Nephron (organoid): ENCODE results near the gene SMTNL1.

Source experiments
- H3K27ac Mint-ChIP-seq, 3 experiments: 2 replicates each; pipeline ENCODE4 v1.8.0; 2020; ENCODE audit warnings: mixed read lengths in 3 of 3, mild to moderate bottlenecking in 2 of 3, moderate library complexity in 1 of 3
- H3K27me3 Mint-ChIP-seq: 2 replicates; pipeline ENCODE4 v1.8.0; 2021; ENCODE audit warnings: low read depth, mild to moderate bottlenecking, moderate library complexity, mixed read lengths
- H3K36me3 Mint-ChIP-seq: 2 replicates; pipeline ENCODE4 v1.8.0; 2020; ENCODE audit warnings: low read depth, mixed read lengths
- H3K4me1 Mint-ChIP-seq: 2 replicates; pipeline ENCODE4 v1.8.0; 2020; ENCODE audit warnings: mixed read lengths
- H3K4me3 Mint-ChIP-seq, 3 experiments: 2 replicates each; pipeline ENCODE4 v1.8.0; 2020; ENCODE audit warnings: mild to moderate bottlenecking in 3 of 3, mixed read lengths in 3 of 3, moderate library complexity in 2 of 3
- H3K9me3 Mint-ChIP-seq: 2 replicates; pipeline ENCODE4 v1.8.0; 2020; ENCODE audit warnings: mixed read lengths
- TF ChIP-seq, protein P1 (sequence below), 3 experiments: fragments of 200-600 bp; sonication (generic); IDR thresholded peaks; one replicate each; pipeline ENCODE4 v1.5.0; 2021; ENCODE audit warnings: antibody characterized with exemption in 3 of 3; ENCODE audit not compliant: unreplicated experiment in 3 of 3

SMTNL1 gene

DNA sequence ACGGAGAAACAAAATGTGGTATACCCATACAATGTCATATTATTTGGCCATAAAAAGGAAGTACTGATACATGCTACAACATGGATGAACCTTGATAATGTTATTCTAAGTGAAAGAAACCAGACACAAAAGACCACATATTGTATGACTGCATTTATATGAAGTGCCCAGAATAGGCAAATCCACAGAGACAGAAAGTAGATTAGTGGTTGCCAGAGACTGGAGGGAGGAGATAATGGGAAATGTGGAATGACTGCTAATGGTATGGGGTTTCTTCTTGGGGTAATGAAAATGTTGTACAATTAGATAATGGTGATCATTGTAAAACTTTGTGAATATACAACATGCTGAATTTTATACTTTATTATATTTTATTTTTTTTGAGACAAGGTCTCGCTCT, 16.3 kb upstream of the SMTNL1 start:
- TF ChIP-seq, protein P1, sequence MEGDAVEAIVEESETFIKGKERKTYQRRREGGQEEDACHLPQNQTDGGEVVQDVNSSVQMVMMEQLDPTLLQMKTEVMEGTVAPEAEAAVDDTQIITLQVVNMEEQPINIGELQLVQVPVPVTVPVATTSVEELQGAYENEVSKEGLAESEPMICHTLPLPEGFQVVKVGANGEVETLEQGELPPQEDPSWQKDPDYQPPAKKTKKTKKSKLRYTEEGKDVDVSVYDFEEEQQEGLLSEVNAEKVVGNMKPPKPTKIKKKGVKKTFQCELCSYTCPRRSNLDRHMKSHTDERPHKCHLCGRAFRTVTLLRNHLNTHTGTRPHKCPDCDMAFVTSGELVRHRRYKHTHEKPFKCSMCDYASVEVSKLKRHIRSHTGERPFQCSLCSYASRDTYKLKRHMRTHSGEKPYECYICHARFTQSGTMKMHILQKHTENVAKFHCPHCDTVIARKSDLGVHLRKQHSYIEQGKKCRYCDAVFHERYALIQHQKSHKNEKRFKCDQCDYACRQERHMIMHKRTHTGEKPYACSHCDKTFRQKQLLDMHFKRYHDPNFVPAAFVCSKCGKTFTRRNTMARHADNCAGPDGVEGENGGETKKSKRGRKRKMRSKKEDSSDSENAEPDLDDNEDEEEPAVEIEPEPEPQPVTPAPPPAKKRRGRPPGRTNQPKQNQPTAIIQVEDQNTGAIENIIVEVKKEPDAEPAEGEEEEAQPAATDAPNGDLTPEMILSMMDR (IDR thresholded peaks at IDR 0.05; ENCODE audit: unreplicated experiment in 3 of 3): no peak
- Mint-ChIP-seq H3K9me3 (peaks cover 2% of the 10 kb centered on the region), H3K27ac (no peak overlapping the region), H3K4me3 (no peak overlapping the region), H3K36me3 (peaks cover 4% of the 10 kb centered on the region), H3K4me1 (no peaks in the 10 kb centered on the region), H3K27me3 (peaks cover 15% of the 10 kb centered on the region)

DNA sequence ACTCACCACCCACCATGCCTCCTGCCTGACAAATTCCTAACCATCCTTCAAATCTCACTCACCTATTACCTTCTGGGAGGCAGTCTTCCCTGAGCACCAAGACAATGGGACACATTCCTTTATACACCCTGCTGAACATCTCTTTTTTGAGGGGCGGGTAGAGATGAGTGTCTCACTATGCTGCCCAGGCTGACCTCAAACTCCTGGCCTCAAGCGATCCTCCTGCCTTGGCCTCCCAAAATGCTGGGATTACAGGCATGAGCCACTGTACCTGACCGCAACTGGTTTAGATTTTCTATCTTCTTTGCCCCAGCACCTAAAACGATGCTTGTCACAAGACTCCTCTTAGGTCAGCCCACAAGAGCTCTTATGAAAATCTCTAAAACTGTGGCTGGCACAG, 14.0 kb upstream of the SMTNL1 start:
- Mint-ChIP-seq H3K27me3 (peaks cover 4% of the 10 kb centered on the region), H3K9me3 (no peaks in the 10 kb centered on the region), H3K4me3 (no peak overlapping the region)

DNA sequence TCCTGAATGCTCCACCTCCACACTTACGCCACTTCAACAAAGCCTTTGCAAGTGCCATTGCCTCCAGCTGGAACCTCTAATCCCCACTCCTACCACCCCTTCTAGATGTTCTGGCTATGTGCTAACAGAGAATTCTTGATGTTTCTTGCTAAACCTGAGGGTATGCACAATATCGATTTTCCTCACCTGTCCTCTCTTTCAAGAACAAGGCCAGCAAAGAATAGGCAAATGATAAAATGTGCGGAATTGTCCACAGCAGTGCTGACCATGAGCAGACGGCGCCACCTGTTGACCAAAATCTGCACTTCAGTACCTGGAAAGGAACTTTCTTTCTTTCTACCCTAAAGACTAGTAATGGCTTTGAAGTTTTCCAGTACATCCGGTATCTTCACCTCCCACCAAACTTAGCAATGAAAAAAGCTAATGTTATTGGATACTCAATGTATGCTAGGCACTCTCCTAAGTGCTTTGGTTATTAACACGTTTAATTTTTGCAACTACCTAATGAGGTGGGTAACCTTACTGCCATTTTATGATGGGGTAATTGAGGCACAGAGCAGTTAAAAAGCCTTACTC, 10.3 kb upstream of the SMTNL1 start:
- peak overlapping the region in 2 of 3 experiments; percentile 11 to 16 for H3K4me3 Mint-ChIP-seq
- H3K36me3 Mint-ChIP-seq: peaks cover 4% of the 10 kb centered on the region
- no peaks in the 10 kb centered on the region for H3K27me3 Mint-ChIP-seq
- no peaks in the 10 kb centered on the region for H3K9me3 Mint-ChIP-seq
- TF ChIP-seq, protein P1 (IDR thresholded peaks at IDR 0.05; ENCODE audit: unreplicated experiment in 3 of 3): peak; percentile 90 to 95 (median 92)
- peak overlapping the region in 1 of 3 experiments; percentile 12 for H3K27ac Mint-ChIP-seq
- H3K4me1 Mint-ChIP-seq: peaks cover 15% of the 10 kb centered on the region

More for the DNA sequence above, 14.0 kb upstream of the SMTNL1 start:
- Mint-ChIP-seq H3K4me1 (peaks cover 6% of the 10 kb centered on the region), H3K27ac (no peak overlapping the region), H3K36me3 (peaks cover 4% of the 10 kb centered on the region)
- TF ChIP-seq, protein P1 (IDR thresholded peaks at IDR 0.05; ENCODE audit: unreplicated experiment in 3 of 3): no peak

DNA sequence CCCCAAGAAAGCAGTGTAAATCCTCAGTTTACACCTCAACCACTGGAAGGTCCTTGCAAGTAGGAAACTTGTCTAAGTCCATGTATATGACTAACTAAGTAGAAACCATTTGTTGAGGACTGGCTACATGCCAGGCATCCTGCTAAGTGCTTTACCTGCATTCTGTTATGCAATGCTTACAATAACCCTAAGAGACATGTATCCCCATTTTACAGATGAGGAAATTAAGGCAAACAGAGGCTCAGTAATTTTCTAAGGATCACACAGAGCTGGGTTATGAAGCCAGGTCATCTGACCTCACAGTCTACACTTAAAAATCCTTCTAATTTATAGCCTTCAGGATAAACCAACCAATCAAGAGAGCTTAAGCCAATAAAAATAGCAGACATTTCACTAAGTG, 8.4 kb upstream of the SMTNL1 start:
- H3K27ac Mint-ChIP-seq: no peak overlapping the region
- H3K36me3 Mint-ChIP-seq: peaks cover 4% of the 10 kb centered on the region
- TF ChIP-seq, protein P1 (IDR thresholded peaks at IDR 0.05; ENCODE audit: unreplicated experiment in 3 of 3): no peak
- peak overlapping the region; percentile 55 to 72 (median 67) for H3K4me3 Mint-ChIP-seq
- H3K27me3 Mint-ChIP-seq: no peaks in the 10 kb centered on the region
- H3K9me3 Mint-ChIP-seq: no peaks in the 10 kb centered on the region
- H3K4me1 Mint-ChIP-seq: peaks cover 15% of the 10 kb centered on the region

DNA sequence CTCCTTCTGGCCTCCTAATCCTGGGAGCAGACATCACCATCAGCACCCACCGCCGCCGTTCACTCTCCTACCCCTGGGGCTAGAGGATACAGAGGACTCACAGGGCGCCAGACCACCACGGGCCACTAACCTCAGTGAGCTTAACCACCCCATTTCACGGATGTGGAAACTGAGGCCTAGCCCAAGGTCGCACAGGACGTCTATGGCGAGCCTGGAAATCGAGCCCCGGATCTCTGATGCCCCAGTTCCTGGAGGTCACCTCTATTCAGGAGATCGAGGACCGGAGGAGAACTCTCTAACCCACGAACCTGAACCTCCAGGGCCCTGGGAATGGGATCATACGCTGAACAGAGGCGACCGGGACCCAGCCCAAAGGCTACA, 7.2 kb upstream of the SMTNL1 start:
- no peaks in the 10 kb centered on the region for H3K27me3 Mint-ChIP-seq
- no peaks in the 10 kb centered on the region for H3K9me3 Mint-ChIP-seq

More for the DNA sequence above, 7.2 kb upstream of the SMTNL1 start:
- H3K27ac Mint-ChIP-seq: peak overlapping the region; percentile 76 to 91 (median 89)
- peaks cover 15% of the 10 kb centered on the region for H3K4me1 Mint-ChIP-seq
- H3K4me3 Mint-ChIP-seq: peak overlapping the region; percentile 91 to 97 (median 95)
- TF ChIP-seq, protein P1 (IDR thresholded peaks at IDR 0.05; ENCODE audit: unreplicated experiment in 3 of 3): no peak
- no peaks in the 10 kb centered on the region for H3K36me3 Mint-ChIP-seq
